GM20431 (cell line): Measurements from ENCODE around the gene SLC2A5.
"Not testable (repeated sequence)": the region's sequence is repeated elsewhere in the genome, so short reads cannot be mapped to it uniquely, and the experiment has no call there.

Experiments
- in situ Hi-C: fragments of 300-500 bp; cut with MseI, MboI; formaldehyde crosslinking; loops from one replicate; pipeline ENCODE4 v1.15.0; 2020; ENCODE audit warnings: low sequenced_read_pairs; ENCODE audit not compliant: unreplicated experiment

SLC2A5 gene

GRCh38 chr1:9014475-9015375, 54.7 kb downstream of the SLC2A5 start:
- in situ Hi-C loops, result no loop called here

- in situ Hi-C loops, result no loop called here
Observed at GRCh38 chr1:9013819-9014218, 55.6 kb downstream of the SLC2A5 start.

GRCh38 chr1:9010781-9011323, 58.6 kb downstream of the SLC2A5 start:
- in situ Hi-C loops, result no loop called here

- in situ Hi-C loops, result no loop called here
Observed at GRCh38 chr1:9009438-9010370, 59.7 kb downstream of the SLC2A5 start.

GRCh38 chr1:9008236-9008635, 61.2 kb downstream of the SLC2A5 start:
- in situ Hi-C loops, result no loop called here

- in situ Hi-C loops, result no loop called here
Observed at GRCh38 chr1:9006956-9007615, 62.3 kb downstream of the SLC2A5 start.

- in situ Hi-C loops, result no loop called here
Observed at GRCh38 chr1:9005395-9005708, 64.1 kb downstream of the SLC2A5 start.

- in situ Hi-C loops, result no loop called here
Observed at GRCh38 chr1:9004700-9005394, 64.6 kb downstream of the SLC2A5 start.

- in situ Hi-C loops, result no loop called here
Observed at GRCh38 chr1:9004031-9004699, 65.3 kb downstream of the SLC2A5 start.

- in situ Hi-C loops, result not testable (repeated sequence)
Observed at GRCh38 chr1:9002215-9002560, 67.2 kb downstream of the SLC2A5 start.

- in situ Hi-C loops, result not testable (repeated sequence)
Observed at GRCh38 chr1:9001534-9002214, 67.8 kb downstream of the SLC2A5 start.

- in situ Hi-C loops, result not testable (repeated sequence)
Observed at GRCh38 chr1:8993962-8994675, 75.3 kb downstream of the SLC2A5 start.

- in situ Hi-C loops, result no loop called here
Observed at GRCh38 chr1:8992936-8993687, 76.3 kb downstream of the SLC2A5 start.

GRCh38 chr1:8989821-8990220, 79.6 kb downstream of the SLC2A5 start:
- in situ Hi-C loops, result loop anchor here (10.0 kb wide), 1 partner anchor 75 kb away; no protein-coding TSS in a partner anchor

GRCh38 chr1:8989061-8989460, 80.4 kb downstream of the SLC2A5 start:
- in situ Hi-C loops, result loop anchor here (10.0 kb wide), 1 partner anchor 74 kb away; no protein-coding TSS in a partner anchor

GRCh38 chr1:8988618-8988967, 80.8 kb downstream of the SLC2A5 start:
- in situ Hi-C loops, result loop anchor here (10.0 kb wide), 1 partner anchor 74 kb away; no protein-coding TSS in a partner anchor
